Adrenal gland (tissue), 5 donors: ENCODE measurements around the gene ITPKB.

Experiments
- POLR2A ChIP-seq, 2 donors: fragments of 450-650 bp; IDR thresholded peaks; one replicate each; pipeline ENCODE4 v1.6.1; 2017; ENCODE audit warnings: antibody characterized with exemption in 2 of 2, mild to moderate bottlenecking in 2 of 2, moderate library complexity in 1 of 2
- TF ChIP-seq, protein P1 (sequence below), 6 experiments: fragments of 450-650 bp in 4 of 6; fragments of 200-600 bp in 2 of 6; sonication (generic) in 1 of 6; IDR thresholded peaks; 1 replicate in 5 of 6; 2 replicates in 1 of 6; pipeline versions ENCODE4 v1.5.1 to v1.8.0; 2016 to 2021; ENCODE audit warnings: antibody characterized with exemption in 6 of 6, mild to moderate bottlenecking in 2 of 6, moderate library complexity in 1 of 6
- donor health status: DM: no; HTN: no; CAD: no.

GRCh38 chr1:226762988-226763904 is 24.2 kb upstream of the ITPKB start:
- TF ChIP-seq, protein P1, sequence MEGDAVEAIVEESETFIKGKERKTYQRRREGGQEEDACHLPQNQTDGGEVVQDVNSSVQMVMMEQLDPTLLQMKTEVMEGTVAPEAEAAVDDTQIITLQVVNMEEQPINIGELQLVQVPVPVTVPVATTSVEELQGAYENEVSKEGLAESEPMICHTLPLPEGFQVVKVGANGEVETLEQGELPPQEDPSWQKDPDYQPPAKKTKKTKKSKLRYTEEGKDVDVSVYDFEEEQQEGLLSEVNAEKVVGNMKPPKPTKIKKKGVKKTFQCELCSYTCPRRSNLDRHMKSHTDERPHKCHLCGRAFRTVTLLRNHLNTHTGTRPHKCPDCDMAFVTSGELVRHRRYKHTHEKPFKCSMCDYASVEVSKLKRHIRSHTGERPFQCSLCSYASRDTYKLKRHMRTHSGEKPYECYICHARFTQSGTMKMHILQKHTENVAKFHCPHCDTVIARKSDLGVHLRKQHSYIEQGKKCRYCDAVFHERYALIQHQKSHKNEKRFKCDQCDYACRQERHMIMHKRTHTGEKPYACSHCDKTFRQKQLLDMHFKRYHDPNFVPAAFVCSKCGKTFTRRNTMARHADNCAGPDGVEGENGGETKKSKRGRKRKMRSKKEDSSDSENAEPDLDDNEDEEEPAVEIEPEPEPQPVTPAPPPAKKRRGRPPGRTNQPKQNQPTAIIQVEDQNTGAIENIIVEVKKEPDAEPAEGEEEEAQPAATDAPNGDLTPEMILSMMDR (IDR thresholded peaks at IDR 0.05): no peak
- TF ChIP-seq POLR2A (IDR thresholded peaks at IDR 0.05): no peak
